Tibial artery (tissue), 4 donors: ENCODE results near the gene KCND2.

Experiments used
- DNase-seq, 2 donors: peaks; one replicate each; pipeline ENCODE4 v3.0.0-alpha.2; 2019
- H3K27ac ChIP-seq, 2 donors: fragments of 200-600 bp; sonication (generic) in 1 of 2; 1 replicate in 1 of 2; 2 replicates in 1 of 2; pipeline ENCODE4 v1.5.1; 2018 to 2019; ENCODE audit warnings: mild to moderate bottlenecking in 1 of 2
- H3K27me3 ChIP-seq, 2 donors: fragments of 200-600 bp; sonication (generic) in 1 of 2; one replicate each; pipeline versions ENCODE4 v1.5.1 to v1.6.0; 2016 to 2019
- H3K36me3 ChIP-seq, 3 donors: fragments of 200-600 bp; sonication (generic) in 2 of 3; one replicate each; pipeline ENCODE4 v1.5.1; 2016 to 2019; ENCODE audit warnings: mild to moderate bottlenecking in 2 of 3
- H3K4me1 ChIP-seq, 4 donors: fragments of 200-600 bp; sonication (generic) in 2 of 4; 1 replicate in 3 of 4; 2 replicates in 1 of 4; pipeline ENCODE4 v1.5.1; 2016 to 2019
- H3K4me3 ChIP-seq, 2 donors: fragments of 200-600 bp; sonication (generic) in 1 of 2; 1 replicate in 1 of 2; 2 replicates in 1 of 2; pipeline ENCODE4 v1.5.1; 2018 to 2019; ENCODE audit warnings: mild to moderate bottlenecking in 2 of 2
- H3K9me3 ChIP-seq, 3 donors: fragments of 200-600 bp; sonication (generic) in 1 of 3; one replicate each; pipeline ENCODE4 v1.5.1; 2016 to 2019
- intact Hi-C: fragments of 100-400 bp; cut with DNase I; formaldehyde crosslinking; loops from one replicate; pipeline ENCODE4 v1.15.0; 2023; ENCODE audit warnings: low total_unique reads
- TF ChIP-seq, protein P1 (sequence below), 2 experiments: fragments of 200-600 bp in 1 of 2; fragments of 450-650 bp in 1 of 2; IDR thresholded peaks; one replicate each; pipeline ENCODE4 v1.5.1; 2017 to 2019; ENCODE audit warnings: antibody characterized with exemption in 2 of 2, mild to moderate bottlenecking in 1 of 2, moderate library complexity in 1 of 2

The KCND2 gene

DNA sequence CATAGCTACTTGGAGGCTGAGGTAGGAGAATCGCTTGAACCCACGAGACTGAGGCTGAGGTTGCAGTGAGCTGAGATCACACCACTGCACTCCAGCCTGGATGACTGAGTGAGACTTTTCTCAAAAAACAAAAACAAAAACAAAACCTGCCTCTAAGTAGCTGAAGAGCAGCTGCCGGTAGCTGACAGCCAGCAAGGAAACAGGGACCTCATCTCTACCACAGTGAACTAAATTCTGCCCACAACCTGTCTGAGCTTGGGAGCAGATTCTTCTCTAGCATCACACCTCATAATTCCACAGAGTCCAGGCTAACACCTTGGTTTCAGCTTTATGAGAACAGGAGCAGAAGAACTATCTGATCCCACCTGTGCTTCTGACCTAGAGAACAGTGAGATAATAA, 246.2 kb downstream of the KCND2 start:
- no peaks in the 10 kb centered on the region for H3K4me1 ChIP-seq
- H3K36me3 ChIP-seq, result no peaks in the 10 kb centered on the region
- TF ChIP-seq, protein P1, sequence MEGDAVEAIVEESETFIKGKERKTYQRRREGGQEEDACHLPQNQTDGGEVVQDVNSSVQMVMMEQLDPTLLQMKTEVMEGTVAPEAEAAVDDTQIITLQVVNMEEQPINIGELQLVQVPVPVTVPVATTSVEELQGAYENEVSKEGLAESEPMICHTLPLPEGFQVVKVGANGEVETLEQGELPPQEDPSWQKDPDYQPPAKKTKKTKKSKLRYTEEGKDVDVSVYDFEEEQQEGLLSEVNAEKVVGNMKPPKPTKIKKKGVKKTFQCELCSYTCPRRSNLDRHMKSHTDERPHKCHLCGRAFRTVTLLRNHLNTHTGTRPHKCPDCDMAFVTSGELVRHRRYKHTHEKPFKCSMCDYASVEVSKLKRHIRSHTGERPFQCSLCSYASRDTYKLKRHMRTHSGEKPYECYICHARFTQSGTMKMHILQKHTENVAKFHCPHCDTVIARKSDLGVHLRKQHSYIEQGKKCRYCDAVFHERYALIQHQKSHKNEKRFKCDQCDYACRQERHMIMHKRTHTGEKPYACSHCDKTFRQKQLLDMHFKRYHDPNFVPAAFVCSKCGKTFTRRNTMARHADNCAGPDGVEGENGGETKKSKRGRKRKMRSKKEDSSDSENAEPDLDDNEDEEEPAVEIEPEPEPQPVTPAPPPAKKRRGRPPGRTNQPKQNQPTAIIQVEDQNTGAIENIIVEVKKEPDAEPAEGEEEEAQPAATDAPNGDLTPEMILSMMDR (IDR thresholded peaks at IDR 0.05), result no peak
- no peaks in the 10 kb centered on the region for H3K27me3 ChIP-seq
- no peaks in the 10 kb centered on the region for H3K9me3 ChIP-seq
- H3K27ac ChIP-seq, result no peak overlapping the region
- intact Hi-C loops, result no loop called here
- DNase-seq, result no peak
- H3K4me3 ChIP-seq, result no peak overlapping the region

DNA sequence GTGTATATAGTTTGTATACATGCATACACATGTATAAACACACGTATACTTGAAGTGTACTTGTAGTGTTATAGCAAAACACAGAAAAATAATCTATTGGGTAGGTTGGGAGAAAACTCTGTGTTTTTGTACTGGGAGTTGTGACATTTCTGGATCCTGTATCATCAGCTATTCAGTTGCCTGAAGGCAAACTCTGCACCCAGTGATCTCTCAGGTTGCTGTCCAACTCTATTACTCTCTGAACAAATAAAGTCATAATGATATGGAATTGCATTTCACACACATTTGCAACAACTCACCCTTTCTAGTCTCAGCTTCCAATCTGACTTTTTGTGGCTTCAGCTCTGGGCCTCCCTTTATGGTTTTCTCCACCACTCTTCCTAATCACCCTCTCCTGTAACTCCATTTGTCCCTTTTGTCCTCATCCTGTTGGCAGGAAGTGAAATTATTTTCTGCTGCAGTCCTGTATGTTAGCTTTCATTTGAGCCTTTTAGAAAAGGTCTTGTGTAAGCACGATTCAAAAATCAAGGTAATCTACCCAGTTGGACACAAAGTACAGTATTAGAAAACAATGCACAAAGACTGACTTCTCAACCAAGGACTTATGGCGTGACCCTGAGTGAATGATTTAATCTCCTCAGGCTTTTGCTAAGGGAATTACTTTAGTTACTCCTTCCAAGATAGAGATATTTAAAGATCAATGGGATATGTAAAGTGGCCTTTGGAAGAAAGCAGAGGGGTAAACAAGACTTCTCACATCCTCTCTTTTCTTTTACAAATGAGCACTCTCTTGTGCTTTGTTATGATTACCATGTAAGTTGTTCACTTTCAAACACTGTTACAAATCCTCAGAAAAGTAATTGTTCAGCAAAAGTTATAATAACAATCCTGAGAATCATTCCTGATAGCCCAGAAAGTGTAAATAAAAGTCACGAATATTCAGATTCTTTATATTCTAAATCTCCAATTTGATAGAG, 249.1 kb downstream of the KCND2 start:
- H3K27ac ChIP-seq, result no peak overlapping the region
- H3K4me1 ChIP-seq, result no peaks in the 10 kb centered on the region
- no peaks in the 10 kb centered on the region for H3K9me3 ChIP-seq
- no peaks in the 10 kb centered on the region for H3K36me3 ChIP-seq
- no peaks in the 10 kb centered on the region for H3K27me3 ChIP-seq
- intact Hi-C loops, result no loop called here
- H3K4me3 ChIP-seq, result no peak overlapping the region
- no peak for DNase-seq
- TF ChIP-seq, protein P1 (IDR thresholded peaks at IDR 0.05), result no peak

DNA sequence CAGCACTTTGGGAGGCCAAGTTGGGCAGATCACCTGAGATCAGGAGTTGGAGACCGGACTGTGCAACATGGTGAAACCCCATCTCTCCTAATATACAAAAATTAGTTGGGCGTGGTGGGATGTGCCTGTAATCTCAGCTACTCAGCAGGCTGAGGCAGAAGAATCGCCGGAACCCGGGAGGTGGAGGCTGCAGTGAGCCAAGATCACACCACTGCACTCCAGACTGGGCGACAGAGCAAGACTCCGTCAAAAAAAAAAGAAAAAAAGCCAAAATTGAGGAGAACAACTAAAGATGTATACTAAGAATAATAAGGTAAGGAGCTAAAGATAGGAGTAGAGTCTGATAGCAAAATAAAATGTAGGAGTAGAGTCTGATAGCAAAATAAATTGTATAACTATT, 251.0 kb downstream of the KCND2 start:
- no peaks in the 10 kb centered on the region for H3K9me3 ChIP-seq
- intact Hi-C loops, result no loop called here
- no peak overlapping the region for H3K27ac ChIP-seq
- H3K36me3 ChIP-seq, result no peaks in the 10 kb centered on the region
- DNase-seq, result no peak
- no peak overlapping the region for H3K4me3 ChIP-seq
- TF ChIP-seq, protein P1 (IDR thresholded peaks at IDR 0.05), result no peak
- H3K4me1 ChIP-seq, result no peaks in the 10 kb centered on the region
- H3K27me3 ChIP-seq, result no peaks in the 10 kb centered on the region

DNA sequence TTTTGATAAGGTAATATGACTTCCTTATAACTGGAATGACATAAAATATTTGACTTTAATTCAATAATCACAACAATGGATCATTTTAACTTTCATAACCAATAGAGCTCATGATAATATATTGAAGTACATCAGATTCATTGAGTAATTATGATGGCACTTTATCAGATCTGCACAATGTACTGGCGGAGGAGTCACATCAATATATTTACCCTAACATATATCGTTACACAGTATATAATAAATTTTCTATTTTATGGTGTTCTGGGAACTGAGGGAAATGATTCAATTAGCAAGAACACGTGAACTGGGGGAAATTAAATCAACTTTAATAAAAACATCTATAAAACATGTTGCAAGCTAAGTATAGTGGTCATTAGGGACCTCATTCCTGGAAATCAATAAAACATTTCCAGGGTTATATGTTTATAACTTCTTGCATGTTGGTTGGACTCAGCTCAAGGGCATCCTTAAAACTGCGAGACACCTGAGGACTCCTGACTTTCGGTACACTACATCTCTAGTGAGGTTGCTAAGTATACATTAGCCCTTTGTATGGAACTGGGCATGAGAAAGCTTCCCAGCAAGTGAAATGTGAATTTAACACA, 254.0 kb downstream of the KCND2 start:
- Histone ChIP-seq H3K27me3 (no peaks in the 10 kb centered on the region), H3K36me3 (no peaks in the 10 kb centered on the region), H3K9me3 (no peaks in the 10 kb centered on the region), H3K27ac (no peak overlapping the region), H3K4me3 (no peak overlapping the region), H3K4me1 (no peaks in the 10 kb centered on the region)
- TF ChIP-seq, protein P1 (IDR thresholded peaks at IDR 0.05), result no peak
- no peak for DNase-seq
- intact Hi-C loops, result no loop called here

DNA sequence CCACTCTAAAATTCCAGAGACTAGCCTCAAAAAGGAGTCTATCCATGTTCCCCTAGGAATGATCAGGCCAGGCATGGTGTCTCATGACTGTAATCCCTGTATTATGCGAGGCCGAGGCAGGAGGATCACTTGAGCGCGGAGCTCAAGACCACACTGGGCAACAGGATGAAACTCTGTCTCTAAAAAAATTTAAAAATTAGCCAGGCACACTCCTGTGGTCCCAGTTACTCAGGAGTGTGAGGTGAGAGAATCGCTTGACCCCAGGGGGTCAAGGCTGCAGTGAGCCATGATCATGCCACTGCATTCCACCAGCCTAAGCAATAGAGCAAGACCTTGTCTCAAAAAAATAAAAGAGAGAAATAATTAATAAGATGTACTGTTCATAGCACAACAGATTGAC, 256.8 kb downstream of the KCND2 start:
- Histone ChIP-seq H3K4me1 (no peaks in the 10 kb centered on the region), H3K9me3 (no peaks in the 10 kb centered on the region), H3K27ac (no peak overlapping the region), H3K27me3 (no peaks in the 10 kb centered on the region), H3K4me3 (no peak overlapping the region), H3K36me3 (no peaks in the 10 kb centered on the region)
- TF ChIP-seq, protein P1 (IDR thresholded peaks at IDR 0.05), result no peak
- intact Hi-C loops, result no loop called here
- DNase-seq, result no peak
